Cerebellar cortex (tissue), 1 donor: ENCODE measurements around the gene NEK10.
A peak's percentile ranks its signal among the peaks of the same experiment; 100 is the strongest.

Experiments used
- DNase-seq: peaks from one replicate; pipeline ENCODE4 v3.0.0-alpha.2; 2015; ENCODE audit warnings: low spot score

The NEK10 gene

GRCh38 chr3:27239951-27240350 lies 129.2 kb downstream of the NEK10 start:
- DNase-seq, result no peak

GRCh38 chr3:27228805-27229204 lies 140.4 kb downstream of the NEK10 start:
- DNase-seq, result peak; percentile 2

- no peak for DNase-seq
These were observed 145.0 kb downstream of the NEK10 start for GRCh38 chr3:27224197-27224596.

- DNase-seq, result no peak
These were observed 147.8 kb downstream of the NEK10 start for GRCh38 chr3:27221264-27221932.

- DNase-seq, result no peak
These were observed 149.0 kb downstream of the NEK10 start for GRCh38 chr3:27220166-27220565.

- no peak for DNase-seq
These were observed 149.9 kb downstream of the NEK10 start for GRCh38 chr3:27219127-27219845.

GRCh38 chr3:27216955-27217552 lies 152.1 kb downstream of the NEK10 start:
- no peak for DNase-seq

- DNase-seq, result no peak
These were observed 152.8 kb downstream of the NEK10 start for GRCh38 chr3:27216295-27216855.

GRCh38 chr3:27213450-27213849 lies 155.7 kb downstream of the NEK10 start:
- no peak for DNase-seq

GRCh38 chr3:27209617-27210264 lies 159.4 kb downstream of the NEK10 start:
- no peak for DNase-seq

- DNase-seq, result peak; percentile 7
These were observed 160.1 kb downstream of the NEK10 start for GRCh38 chr3:27208961-27209616.

GRCh38 chr3:27202959-27203358 lies 166.2 kb downstream of the NEK10 start:
- no peak for DNase-seq

- DNase-seq, result no peak
These were observed 167.7 kb downstream of the NEK10 start for GRCh38 chr3:27201492-27201891.

GRCh38 chr3:27200721-27201489 lies 168.3 kb downstream of the NEK10 start:
- DNase-seq, result no peak

- DNase-seq, result no peak
These were observed 174.2 kb downstream of the NEK10 start for GRCh38 chr3:27194861-27195483.

GRCh38 chr3:27193056-27193455 lies 176.1 kb downstream of the NEK10 start:
- DNase-seq, result no peak

GRCh38 chr3:27186013-27186412 lies 183.2 kb downstream of the NEK10 start:
- no peak for DNase-seq

- no peak for DNase-seq
These were observed 183.8 kb downstream of the NEK10 start for GRCh38 chr3:27185231-27185989.

GRCh38 chr3:27184261-27184660 lies 184.9 kb downstream of the NEK10 start:
- DNase-seq, result no peak

- DNase-seq, result no peak
These were observed 192.9 kb downstream of the NEK10 start for GRCh38 chr3:27176256-27176655.
